AG10803 (cell line): ENCODE measurements around the gene PAOX.

ENCODE experiments used
- DNase-seq: peaks from one replicate; pipeline ENCODE4 v3.0.0; 2010; ENCODE audit warnings: low read depth
- H3K4me3 ChIP-seq: 2 replicates; pipeline ENCODE4 v1.5.1; 2011; ENCODE audit warnings: mild to moderate bottlenecking, low read length, control low read depth
- CTCF ChIP-seq: conservative IDR thresholded peaks from 2 replicates; pipeline ENCODE4 v1.5.1; 2011; ENCODE audit warnings: mild to moderate bottlenecking, low read length, control low read depth, inconsistent platforms

The PAOX gene

GRCh38 chr10:133379152-133379800 is at the start of gene PAOX:
PAOX (plus strand) TSS chr10:133379262; CDS start chr10:133379317, 55 bp downstream.
- no peak for TF ChIP-seq CTCF
- DNase-seq = peak; percentile 49
- peak within 1 kb of the TSS; percentile 76 for H3K4me3 ChIP-seq

GRCh38 chr10:133329491-133330202 is 49.4 kb upstream of the PAOX start:
- TF ChIP-seq CTCF = peak; percentile 82
- H3K4me3 ChIP-seq = peak overlapping the region; percentile 41
- DNase-seq = peak; percentile 74

GRCh38 chr10:133332936-133333699 is 45.9 kb upstream of the PAOX start:
- TF ChIP-seq CTCF = no peak
- no peak for DNase-seq

GRCh38 chr10:133334503-133335245 is 44.4 kb upstream of the PAOX start:
- no peak for DNase-seq
- H3K4me3 ChIP-seq = no peak overlapping the region; the same call in none of the 2 replicates
- TF ChIP-seq CTCF = no peak

More at GRCh38 chr10:133332936-133333699, 45.9 kb upstream of the PAOX start:
- H3K4me3 ChIP-seq = no peak overlapping the region

- no peak for TF ChIP-seq CTCF
- H3K4me3 ChIP-seq = peak overlapping the region; percentile 37
- DNase-seq = peak; percentile 46
These were observed 43.6 kb upstream of the PAOX start for GRCh38 chr10:133335246-133336117.

- TF ChIP-seq CTCF = no peak
- no peak for DNase-seq
- H3K4me3 ChIP-seq = no peak overlapping the region
These were observed 42.9 kb upstream of the PAOX start for GRCh38 chr10:133336118-133336576.
